ENCODE measurements around the gene HAUS3.

Gene HAUS3

GRCh38 chr4:2251073-2251794 is 9.3 kb upstream of the HAUS3 start:
- no peak overlapping the region for H4K91ac ChIP-seq (ENCODE audit: low read depth, low read length, poor library complexity)
- peak overlapping the region; percentile 21 for H3K14ac ChIP-seq (ENCODE audit: low read length)
- no peak overlapping the region for H3K27ac ChIP-seq (replicated peaks; ENCODE audit: low read length)
- no peak overlapping the region for H3K4me3 ChIP-seq (ENCODE audit: low read length in 2 of 2)
- H3K18ac ChIP-seq (ENCODE audit: low read length) = no peak overlapping the region
- no peak overlapping the region for H2BK12ac ChIP-seq (ENCODE audit: low read length)
- no peak overlapping the region for H2BK5ac ChIP-seq (ENCODE audit: low read length)
- no peak overlapping the region for H3K4me2 ChIP-seq (ENCODE audit: insufficient read depth, low read length, poor library complexity, severe bottlenecking)
- no peak for DNase-seq (ENCODE audit: low spot score)
- no peaks in the 10 kb centered on the region for H3K4me1 ChIP-seq (ENCODE audit: control insufficient read depth in 2 of 2, insufficient read depth in 1 of 2, low read depth in 1 of 2, low read length in 2 of 2)
- H3K23ac ChIP-seq (ENCODE audit: low read depth, low read length, poor library complexity) = peak overlapping the region; percentile 73
- WGBS, 2 donors (ENCODE audit: extremely low coverage in 2 of 2, insufficient read length in 2 of 2, insufficient replicate concordance in 1 of 2) = no CpG with 5 or more reads among the region's 25 CpGs
- no peak overlapping the region for H3K9ac ChIP-seq (ENCODE audit: low read depth, low read length, poor library complexity)
- H2BK120ac ChIP-seq (ENCODE audit: low read depth, low read length) = no peak overlapping the region
- no peak overlapping the region for H4K8ac ChIP-seq (ENCODE audit: low read depth, low read length)
- H2BK15ac ChIP-seq (ENCODE audit: low read length) = no peak overlapping the region
- H3K27me3 ChIP-seq (ENCODE audit: control insufficient read depth in 3 of 3, insufficient read depth in 3 of 3, low read depth in 1 of 3, low read length in 3 of 3) = no peaks in the 10 kb centered on the region
- no peak overlapping the region for H2AK5ac ChIP-seq (ENCODE audit: low read depth, low read length)
- no peak overlapping the region for H2AFZ ChIP-seq (ENCODE audit: low read length)
- H3K36me3 ChIP-seq (replicated peaks in 1 of 2; ENCODE audit: control insufficient read depth in 2 of 2, insufficient read depth in 2 of 2, low read length in 2 of 2) = peaks cover 32 to 36% of the 10 kb centered on the region in 2 donors
- peaks cover 4% of the 10 kb centered on the region for H3K79me1 ChIP-seq (ENCODE audit: low read depth, low read length)
- H3K4ac ChIP-seq (ENCODE audit: low read length) = no peak overlapping the region
- H3K9me3 ChIP-seq (replicated peaks in 1 of 2; ENCODE audit: control insufficient read depth in 2 of 2, insufficient read depth in 1 of 2, low read depth in 1 of 2, low read length in 2 of 2) = no peaks in the 10 kb centered on the region

GRCh38 chr4:2250357-2251072 is 8.6 kb upstream of the HAUS3 start:
- Histone ChIP-seq H3K36me3 (replicated peaks in 1 of 2; ENCODE audit: control insufficient read depth in 2 of 2, insufficient read depth in 2 of 2, low read length in 2 of 2) (peaks cover 31 to 32% of the 10 kb centered on the region in 2 donors), H3K9me3 (replicated peaks in 1 of 2; ENCODE audit: control insufficient read depth in 2 of 2, insufficient read depth in 1 of 2, low read depth in 1 of 2, low read length in 2 of 2) (no peaks in the 10 kb centered on the region), H4K8ac (ENCODE audit: low read depth, low read length) (no peak overlapping the region), H3K4me2 (ENCODE audit: insufficient read depth, low read length, poor library complexity, severe bottlenecking) (no peak overlapping the region), H2BK15ac (ENCODE audit: low read length) (no peak overlapping the region), H2BK120ac (ENCODE audit: low read depth, low read length) (no peak overlapping the region), H2AK5ac (ENCODE audit: low read depth, low read length) (no peak overlapping the region), H2BK5ac (ENCODE audit: low read length) (no peak overlapping the region), H3K18ac (ENCODE audit: low read length) (no peak overlapping the region), H3K4me1 (ENCODE audit: control insufficient read depth in 2 of 2, insufficient read depth in 1 of 2, low read depth in 1 of 2, low read length in 2 of 2) (no peaks in the 10 kb centered on the region), H4K91ac (ENCODE audit: low read depth, low read length, poor library complexity) (no peak overlapping the region), H3K4ac (ENCODE audit: low read length) (no peak overlapping the region), H2AFZ (ENCODE audit: low read length) (no peak overlapping the region), H3K14ac (ENCODE audit: low read length) (peak overlapping the region; percentile 21), H3K79me1 (ENCODE audit: low read depth, low read length) (peaks cover 4% of the 10 kb centered on the region), H3K4me3 (ENCODE audit: low read length in 2 of 2) (no peak overlapping the region), H3K9ac (ENCODE audit: low read depth, low read length, poor library complexity) (no peak overlapping the region), H2BK12ac (ENCODE audit: low read length) (no peak overlapping the region), H3K23ac (ENCODE audit: low read depth, low read length, poor library complexity) (peak overlapping the region; percentile 73), H3K27me3 (ENCODE audit: control insufficient read depth in 3 of 3, insufficient read depth in 3 of 3, low read depth in 1 of 3, low read length in 3 of 3) (no peaks in the 10 kb centered on the region), H3K27ac (replicated peaks; ENCODE audit: low read length) (no peak overlapping the region)
- no CpG with 5 or more reads among the region's 30 CpGs for WGBS, 2 donors (ENCODE audit: extremely low coverage in 2 of 2, insufficient read length in 2 of 2, insufficient replicate concordance in 1 of 2)
- no peak for DNase-seq (ENCODE audit: low spot score)

- H2AK5ac ChIP-seq (ENCODE audit: low read depth, low read length) = no peak overlapping the region
- H2BK120ac ChIP-seq (ENCODE audit: low read depth, low read length) = no peak overlapping the region
- H3K27ac ChIP-seq (replicated peaks; ENCODE audit: low read length) = no peak overlapping the region
- H3K27me3 ChIP-seq (ENCODE audit: control insufficient read depth in 3 of 3, insufficient read depth in 3 of 3, low read depth in 1 of 3, low read length in 3 of 3) = no peaks in the 10 kb centered on the region
- no peak overlapping the region for H3K4me3 ChIP-seq (ENCODE audit: low read length in 2 of 2)
- DNase-seq (ENCODE audit: low spot score) = no peak
- no peak overlapping the region for H2AFZ ChIP-seq (ENCODE audit: low read length)
- no CpG with 5 or more reads among the region's 26 CpGs for WGBS, 2 donors (ENCODE audit: extremely low coverage in 2 of 2, insufficient read length in 2 of 2, insufficient replicate concordance in 1 of 2)
- H4K91ac ChIP-seq (ENCODE audit: low read depth, low read length, poor library complexity) = no peak overlapping the region
- peaks cover 4% of the 10 kb centered on the region for H3K79me1 ChIP-seq (ENCODE audit: low read depth, low read length)
- no peaks in the 10 kb centered on the region for H3K4me1 ChIP-seq (ENCODE audit: control insufficient read depth in 2 of 2, insufficient read depth in 1 of 2, low read depth in 1 of 2, low read length in 2 of 2)
- no peak overlapping the region for H4K8ac ChIP-seq (ENCODE audit: low read depth, low read length)
- no peak overlapping the region for H3K4me2 ChIP-seq (ENCODE audit: insufficient read depth, low read length, poor library complexity, severe bottlenecking)
- H2BK12ac ChIP-seq (ENCODE audit: low read length) = no peak overlapping the region
- peaks cover 0 to 3% of the 10 kb centered on the region in 2 donors for H3K9me3 ChIP-seq (replicated peaks in 1 of 2; ENCODE audit: control insufficient read depth in 2 of 2, insufficient read depth in 1 of 2, low read depth in 1 of 2, low read length in 2 of 2)
- no peak overlapping the region for H2BK15ac ChIP-seq (ENCODE audit: low read length)
- no peak overlapping the region for H3K9ac ChIP-seq (ENCODE audit: low read depth, low read length, poor library complexity)
- no peak overlapping the region for H3K14ac ChIP-seq (ENCODE audit: low read length)
- no peak overlapping the region for H3K18ac ChIP-seq (ENCODE audit: low read length)
- H3K23ac ChIP-seq (ENCODE audit: low read depth, low read length, poor library complexity) = no peak overlapping the region
- no peak overlapping the region for H2BK5ac ChIP-seq (ENCODE audit: low read length)
- no peak overlapping the region for H3K4ac ChIP-seq (ENCODE audit: low read length)
- H3K36me3 ChIP-seq (replicated peaks in 1 of 2; ENCODE audit: control insufficient read depth in 2 of 2, insufficient read depth in 2 of 2, low read length in 2 of 2) = peaks cover 28 to 29% of the 10 kb centered on the region in 2 donors
These were observed 7.8 kb upstream of the HAUS3 start for GRCh38 chr4:2249526-2250356.

All from neuronal stem cell (in vitro differentiated cells).